Measurements from ENCODE around the gene VPS8. TPM values are rescaled to one million over a fixed set of nuclear protein-coding genes. Genes with fewer than 3 reads are reported as not detected.

Gene VPS8
- total RNA-seq, 1 donor, result 95.2 TPM

DNA sequence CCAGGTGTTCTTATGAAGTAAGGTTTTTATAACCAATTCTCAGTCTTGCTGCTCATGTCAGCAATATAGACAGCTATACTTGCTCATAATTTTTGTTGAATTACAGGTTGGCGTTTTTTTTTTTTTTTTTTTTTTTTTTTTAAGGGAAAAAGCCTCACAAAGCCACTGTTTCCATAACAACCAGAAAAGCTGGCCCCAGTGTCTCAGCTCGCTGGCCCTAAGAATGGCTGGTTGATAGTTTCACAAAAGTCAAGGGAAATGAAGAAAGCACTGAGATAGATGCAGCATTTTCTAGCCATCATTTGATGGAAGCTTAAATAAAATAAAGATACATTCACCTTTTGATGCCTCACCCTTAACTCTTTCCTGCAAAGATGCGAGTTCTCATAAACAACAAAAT lies 219.0 kb downstream of the VPS8 start:
- H3K36me3 ChIP-seq (ENCODE audit: insufficient read depth, low read length), result no peaks in the 10 kb centered on the region
- H3K4me2 ChIP-seq (ENCODE audit: insufficient read depth, low read length), result no peak overlapping the region
- no peak overlapping the region for H2AFZ ChIP-seq (ENCODE audit: low read length)
- H3K9me3 ChIP-seq (ENCODE audit: low read depth, low read length), result no peaks in the 10 kb centered on the region
- no peak for DNase-seq (ENCODE audit: insufficient read length, low spot score, missing footprints)
- TF ChIP-seq, protein P1, sequence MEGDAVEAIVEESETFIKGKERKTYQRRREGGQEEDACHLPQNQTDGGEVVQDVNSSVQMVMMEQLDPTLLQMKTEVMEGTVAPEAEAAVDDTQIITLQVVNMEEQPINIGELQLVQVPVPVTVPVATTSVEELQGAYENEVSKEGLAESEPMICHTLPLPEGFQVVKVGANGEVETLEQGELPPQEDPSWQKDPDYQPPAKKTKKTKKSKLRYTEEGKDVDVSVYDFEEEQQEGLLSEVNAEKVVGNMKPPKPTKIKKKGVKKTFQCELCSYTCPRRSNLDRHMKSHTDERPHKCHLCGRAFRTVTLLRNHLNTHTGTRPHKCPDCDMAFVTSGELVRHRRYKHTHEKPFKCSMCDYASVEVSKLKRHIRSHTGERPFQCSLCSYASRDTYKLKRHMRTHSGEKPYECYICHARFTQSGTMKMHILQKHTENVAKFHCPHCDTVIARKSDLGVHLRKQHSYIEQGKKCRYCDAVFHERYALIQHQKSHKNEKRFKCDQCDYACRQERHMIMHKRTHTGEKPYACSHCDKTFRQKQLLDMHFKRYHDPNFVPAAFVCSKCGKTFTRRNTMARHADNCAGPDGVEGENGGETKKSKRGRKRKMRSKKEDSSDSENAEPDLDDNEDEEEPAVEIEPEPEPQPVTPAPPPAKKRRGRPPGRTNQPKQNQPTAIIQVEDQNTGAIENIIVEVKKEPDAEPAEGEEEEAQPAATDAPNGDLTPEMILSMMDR (IDR thresholded peaks at IDR 0.05; ENCODE audit: extremely low read depth, low read depth, low read length), result no peak
- no peaks in the 10 kb centered on the region for H3K27me3 ChIP-seq (ENCODE audit: insufficient read depth, low read length)
- H3K4me3 ChIP-seq (ENCODE audit: insufficient read depth, low read length), result no peak overlapping the region
- H3K4me1 ChIP-seq (ENCODE audit: insufficient read depth, low read length), result no peaks in the 10 kb centered on the region
- H3K27ac ChIP-seq (ENCODE audit: low read depth, low read length), result no peak overlapping the region
- no peaks in the 10 kb centered on the region for H3K79me2 ChIP-seq (ENCODE audit: insufficient read depth, low read length)
- H4K20me1 ChIP-seq (ENCODE audit: insufficient read depth, low read length), result no peaks in the 10 kb centered on the region

DNA sequence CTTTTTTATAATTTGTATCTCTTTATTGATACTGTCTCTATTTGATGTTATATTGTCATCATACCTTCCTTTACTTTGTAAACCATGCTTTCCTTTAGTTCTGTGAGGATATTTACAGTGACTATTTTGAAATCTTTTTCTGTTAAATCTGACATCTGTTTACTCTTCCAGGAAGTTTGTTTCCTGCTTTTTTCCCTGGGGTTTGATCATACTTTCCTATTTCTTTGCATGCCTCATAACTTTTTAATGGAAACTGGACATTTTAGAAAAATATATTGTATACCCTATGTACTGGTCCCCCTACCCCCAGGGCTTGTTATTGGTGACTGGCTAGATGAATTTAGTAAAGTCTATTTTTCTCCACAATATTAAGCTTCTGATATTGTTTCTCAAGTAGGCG lies 225.8 kb downstream of the VPS8 start:
- no peak overlapping the region for H3K4me3 ChIP-seq (ENCODE audit: insufficient read depth, low read length)
- no peaks in the 10 kb centered on the region for H3K27me3 ChIP-seq (ENCODE audit: insufficient read depth, low read length)
- no peaks in the 10 kb centered on the region for H3K36me3 ChIP-seq (ENCODE audit: insufficient read depth, low read length)
- H3K27ac ChIP-seq (ENCODE audit: low read depth, low read length), result no peak overlapping the region
- no peaks in the 10 kb centered on the region for H4K20me1 ChIP-seq (ENCODE audit: insufficient read depth, low read length)
- no peaks in the 10 kb centered on the region for H3K79me2 ChIP-seq (ENCODE audit: insufficient read depth, low read length)
- H3K4me2 ChIP-seq (ENCODE audit: insufficient read depth, low read length), result no peak overlapping the region
- H3K9me3 ChIP-seq (ENCODE audit: low read depth, low read length), result no peaks in the 10 kb centered on the region
- no peak for DNase-seq (ENCODE audit: insufficient read length, low spot score, missing footprints)
- TF ChIP-seq, protein P1 (IDR thresholded peaks at IDR 0.05; ENCODE audit: extremely low read depth, low read depth, low read length), result no peak
- no peak overlapping the region for H2AFZ ChIP-seq (ENCODE audit: low read length)
- H3K4me1 ChIP-seq (ENCODE audit: insufficient read depth, low read length), result no peaks in the 10 kb centered on the region

DNA sequence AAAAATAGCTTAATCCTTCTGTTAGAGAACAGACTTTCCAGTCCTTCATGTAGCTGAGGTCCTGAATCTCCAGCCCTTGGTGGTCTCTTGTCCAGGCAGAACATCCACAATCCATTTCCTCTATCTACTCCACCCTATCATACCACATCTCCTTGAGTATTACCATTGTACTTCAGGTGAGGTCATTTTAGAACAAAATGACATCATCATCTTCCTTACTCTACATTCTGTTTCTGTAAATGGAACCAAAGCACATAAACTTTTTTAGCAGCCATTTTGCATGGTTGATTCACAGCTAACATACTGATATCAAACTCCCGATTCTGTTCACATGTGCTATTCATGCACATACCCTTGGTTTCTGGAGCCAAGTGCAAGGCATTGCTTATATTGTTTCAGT lies 228.5 kb downstream of the VPS8 start:
- H3K9me3 ChIP-seq (ENCODE audit: low read depth, low read length), result no peaks in the 10 kb centered on the region
- H3K4me1 ChIP-seq (ENCODE audit: insufficient read depth, low read length), result peaks cover 5% of the 10 kb centered on the region
- H3K4me3 ChIP-seq (ENCODE audit: insufficient read depth, low read length), result no peak overlapping the region
- H3K27ac ChIP-seq (ENCODE audit: low read depth, low read length), result no peak overlapping the region
- no peak overlapping the region for H2AFZ ChIP-seq (ENCODE audit: low read length)
- H3K79me2 ChIP-seq (ENCODE audit: insufficient read depth, low read length), result no peaks in the 10 kb centered on the region
- H3K36me3 ChIP-seq (ENCODE audit: insufficient read depth, low read length), result no peaks in the 10 kb centered on the region
- TF ChIP-seq, protein P1 (IDR thresholded peaks at IDR 0.05; ENCODE audit: extremely low read depth, low read depth, low read length), result no peak
- DNase-seq (ENCODE audit: insufficient read length, low spot score, missing footprints), result no peak
- H4K20me1 ChIP-seq (ENCODE audit: insufficient read depth, low read length), result no peaks in the 10 kb centered on the region
- H3K27me3 ChIP-seq (ENCODE audit: insufficient read depth, low read length), result no peaks in the 10 kb centered on the region
- no peak overlapping the region for H3K4me2 ChIP-seq (ENCODE audit: insufficient read depth, low read length)

DNA sequence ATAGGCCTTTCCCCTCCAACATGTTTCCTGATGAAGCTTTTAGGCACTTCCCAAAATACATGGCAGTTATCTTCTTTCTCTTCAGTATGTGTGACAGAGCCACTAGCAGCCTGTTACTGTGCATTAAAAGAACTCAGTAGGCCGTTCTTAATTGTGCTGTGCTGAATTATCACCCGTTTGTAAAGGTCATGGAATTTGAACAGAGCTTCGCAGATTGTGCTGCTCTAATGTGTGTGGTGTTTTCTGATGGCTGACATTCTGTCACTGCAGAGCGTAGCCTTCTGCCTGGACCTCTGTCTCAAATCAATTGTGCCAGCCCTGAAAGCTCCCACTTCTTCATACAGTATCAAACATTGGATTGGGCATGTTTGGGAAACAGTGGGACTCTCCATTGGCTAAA lies 229.6 kb downstream of the VPS8 start:
- no peak overlapping the region for H3K27ac ChIP-seq (ENCODE audit: low read depth, low read length)
- H3K9me3 ChIP-seq (ENCODE audit: low read depth, low read length), result no peaks in the 10 kb centered on the region
- no peaks in the 10 kb centered on the region for H3K79me2 ChIP-seq (ENCODE audit: insufficient read depth, low read length)
- H3K36me3 ChIP-seq (ENCODE audit: insufficient read depth, low read length), result no peaks in the 10 kb centered on the region
- no peak overlapping the region for H3K4me3 ChIP-seq (ENCODE audit: insufficient read depth, low read length)
- H3K4me2 ChIP-seq (ENCODE audit: insufficient read depth, low read length), result no peak overlapping the region
- no peaks in the 10 kb centered on the region for H3K27me3 ChIP-seq (ENCODE audit: insufficient read depth, low read length)
- DNase-seq (ENCODE audit: insufficient read length, low spot score, missing footprints), result no peak
- TF ChIP-seq, protein P1 (IDR thresholded peaks at IDR 0.05; ENCODE audit: extremely low read depth, low read depth, low read length), result no peak
- no peaks in the 10 kb centered on the region for H4K20me1 ChIP-seq (ENCODE audit: insufficient read depth, low read length)
- H2AFZ ChIP-seq (ENCODE audit: low read length), result no peak overlapping the region
- peaks cover 14% of the 10 kb centered on the region for H3K4me1 ChIP-seq (ENCODE audit: insufficient read depth, low read length)
